Heart left ventricle (tissue), 13 donors: ENCODE data around the gene ZMYND10.
A peak's percentile ranks its signal among the peaks of the same experiment; 100 is the strongest.

Experiments
- POLR2A ChIP-seq, 2 donors: fragments of 450-650 bp; IDR thresholded peaks; one replicate each; pipeline ENCODE4 v1.6.1; 2017; ENCODE audit warnings: antibody characterized with exemption in 2 of 2, mild to moderate bottlenecking in 2 of 2, moderate library complexity in 2 of 2
- TF ChIP-seq, protein P1 (sequence below), 12 donors: fragments of 200-600 bp; sonication (generic) in 4 of 12; IDR thresholded peaks; one replicate each; pipeline versions ENCODE4 v1.5.0 to v1.8.0; 2018 to 2022; ENCODE audit warnings: antibody characterized with exemption in 12 of 12, mild to moderate bottlenecking in 5 of 12
- donor health status: ischemic (EF 13 %, LVEDD 7.1; RV severe dilation, severe dysfunction).
- donor health status: DM: no; HTN: yes; CAD: no.
- donor health status: DM: no; HTN: no; CAD: no.
- donor health status: ischemic (EF 25% LVEDD 6.9; RV normal size, moderate dysfunction).
- donor health status: ischemic (EF 25% LVEDD 5.7; RV mildly dilated, moderate dysfunction).
- donor health status: ischemic (EF 35%, LVEDD 5.7; RV mildly dilated, moderate dysfunction).
- donor health status: nonischemic (EF 11% LVEDD 7.7; RV severe dilation, severe dysfunction).
- donor health status: DM: yes; HTN: yes; CAD: no.
- donor health status: PGD.
- donor health status: ischemic (EF 29% LVEDD 5.4; RV normal size, mild dysfunction).
- donor health status: nonischemic (EF 23%, LVEDD 6.1; RV moderate dilation, normal function).

DNA sequence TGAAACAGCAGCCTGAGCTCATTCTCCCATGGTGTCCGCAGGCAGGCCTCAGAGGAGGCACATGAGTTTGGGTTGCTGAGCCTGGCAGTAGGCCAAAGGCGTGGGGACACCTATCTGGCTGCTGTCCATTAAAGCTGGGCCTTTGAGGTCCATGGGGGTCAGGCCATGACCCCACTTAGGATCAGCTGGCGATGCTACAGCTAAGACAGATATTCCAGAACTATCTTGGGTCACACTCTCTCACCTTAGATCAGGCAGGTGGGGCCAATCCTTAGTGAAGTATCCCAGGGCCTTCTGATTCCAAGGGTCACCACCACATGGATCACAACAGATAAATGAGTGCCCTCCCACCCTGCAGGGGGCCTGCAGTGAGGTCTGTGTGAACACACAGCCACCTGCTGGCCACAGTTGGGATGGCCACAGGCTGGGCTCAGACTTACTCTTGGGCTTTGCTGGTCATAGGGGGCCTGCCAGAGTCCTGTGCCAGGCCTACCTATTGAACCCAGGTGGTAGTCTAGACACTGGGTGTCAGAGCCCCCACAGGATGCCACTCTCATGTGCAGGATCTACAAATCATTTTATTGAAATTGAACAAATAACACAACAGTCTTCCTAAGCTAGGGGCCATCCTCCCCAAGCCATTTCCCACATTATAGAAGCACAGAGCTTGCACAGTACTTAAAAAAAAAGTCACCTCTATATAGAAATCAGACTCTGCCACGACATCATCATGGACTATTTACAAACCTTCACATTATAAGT is 21.0 kb downstream of the ZMYND10 start:
- TF ChIP-seq, protein P1, sequence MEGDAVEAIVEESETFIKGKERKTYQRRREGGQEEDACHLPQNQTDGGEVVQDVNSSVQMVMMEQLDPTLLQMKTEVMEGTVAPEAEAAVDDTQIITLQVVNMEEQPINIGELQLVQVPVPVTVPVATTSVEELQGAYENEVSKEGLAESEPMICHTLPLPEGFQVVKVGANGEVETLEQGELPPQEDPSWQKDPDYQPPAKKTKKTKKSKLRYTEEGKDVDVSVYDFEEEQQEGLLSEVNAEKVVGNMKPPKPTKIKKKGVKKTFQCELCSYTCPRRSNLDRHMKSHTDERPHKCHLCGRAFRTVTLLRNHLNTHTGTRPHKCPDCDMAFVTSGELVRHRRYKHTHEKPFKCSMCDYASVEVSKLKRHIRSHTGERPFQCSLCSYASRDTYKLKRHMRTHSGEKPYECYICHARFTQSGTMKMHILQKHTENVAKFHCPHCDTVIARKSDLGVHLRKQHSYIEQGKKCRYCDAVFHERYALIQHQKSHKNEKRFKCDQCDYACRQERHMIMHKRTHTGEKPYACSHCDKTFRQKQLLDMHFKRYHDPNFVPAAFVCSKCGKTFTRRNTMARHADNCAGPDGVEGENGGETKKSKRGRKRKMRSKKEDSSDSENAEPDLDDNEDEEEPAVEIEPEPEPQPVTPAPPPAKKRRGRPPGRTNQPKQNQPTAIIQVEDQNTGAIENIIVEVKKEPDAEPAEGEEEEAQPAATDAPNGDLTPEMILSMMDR (IDR thresholded peaks at IDR 0.05), result peak; percentile 76 to 92 (median 86)
- TF ChIP-seq POLR2A (IDR thresholded peaks at IDR 0.05), result no peak
